ENCODE results near the gene ACACA.

Gene ACACA

GRCh38 chr17:37138571-37139120 is 268.0 kb downstream of the ACACA start:
- peaks cover 60% of the 10 kb centered on the region for H3K36me3 ChIP-seq (ENCODE audit: control insufficient read depth, insufficient read depth, low read length, severe bottlenecking)
- no peak overlapping the region for H3K9ac ChIP-seq (ENCODE audit: low read length)
- H3K9me3 ChIP-seq (ENCODE audit: control insufficient read depth, low read length): no peaks in the 10 kb centered on the region
- no peak overlapping the region for H3K4me3 ChIP-seq (ENCODE audit: low read length)
- peaks cover 4% of the 10 kb centered on the region for H3K4me1 ChIP-seq (ENCODE audit: control insufficient read depth, insufficient read depth, low read length)
- no peak for DNase-seq (ENCODE audit: low read depth)
- H3K27me3 ChIP-seq (replicated peaks; ENCODE audit: control insufficient read depth, insufficient read depth, low read length): no peaks in the 10 kb centered on the region

GRCh38 chr17:37137906-37138514 is 268.6 kb downstream of the ACACA start:
- no peak for DNase-seq (ENCODE audit: low read depth)
- Histone ChIP-seq H3K9me3 (ENCODE audit: control insufficient read depth, low read length) (no peaks in the 10 kb centered on the region), H3K9ac (ENCODE audit: low read length) (no peak overlapping the region), H3K4me1 (ENCODE audit: control insufficient read depth, insufficient read depth, low read length) (peaks cover 4% of the 10 kb centered on the region), H3K27me3 (replicated peaks; ENCODE audit: control insufficient read depth, insufficient read depth, low read length) (no peaks in the 10 kb centered on the region), H3K4me3 (ENCODE audit: low read length) (no peak overlapping the region), H3K36me3 (ENCODE audit: control insufficient read depth, insufficient read depth, low read length, severe bottlenecking) (peaks cover 61% of the 10 kb centered on the region)

GRCh38 chr17:37137070-37137610 is 269.5 kb downstream of the ACACA start:
- peaks cover under 1% of the 10 kb centered on the region for H3K4me1 ChIP-seq (ENCODE audit: control insufficient read depth, insufficient read depth, low read length)
- no peak for DNase-seq (ENCODE audit: low read depth)
- no peak overlapping the region for H3K4me3 ChIP-seq (ENCODE audit: low read length)
- no peaks in the 10 kb centered on the region for H3K9me3 ChIP-seq (ENCODE audit: control insufficient read depth, low read length)
- H3K9ac ChIP-seq (ENCODE audit: low read length): no peak overlapping the region
- H3K36me3 ChIP-seq (ENCODE audit: control insufficient read depth, insufficient read depth, low read length, severe bottlenecking): peaks cover 61% of the 10 kb centered on the region
- no peaks in the 10 kb centered on the region for H3K27me3 ChIP-seq (replicated peaks; ENCODE audit: control insufficient read depth, insufficient read depth, low read length)

GRCh38 chr17:37135576-37135975 is 271.1 kb downstream of the ACACA start:
- no peak overlapping the region for H3K9ac ChIP-seq (ENCODE audit: low read length)
- no peak for DNase-seq (ENCODE audit: low read depth)
- peaks cover 64% of the 10 kb centered on the region for H3K36me3 ChIP-seq (ENCODE audit: control insufficient read depth, insufficient read depth, low read length, severe bottlenecking)
- no peak overlapping the region for H3K4me3 ChIP-seq (ENCODE audit: low read length)
- H3K27me3 ChIP-seq (replicated peaks; ENCODE audit: control insufficient read depth, insufficient read depth, low read length): no peaks in the 10 kb centered on the region
- H3K4me1 ChIP-seq (ENCODE audit: control insufficient read depth, insufficient read depth, low read length): peaks cover 13% of the 10 kb centered on the region
- no peaks in the 10 kb centered on the region for H3K9me3 ChIP-seq (ENCODE audit: control insufficient read depth, low read length)

GRCh38 chr17:37134050-37134449 is 272.6 kb downstream of the ACACA start:
- Histone ChIP-seq H3K9ac (ENCODE audit: low read length) (no peak overlapping the region), H3K4me1 (ENCODE audit: control insufficient read depth, insufficient read depth, low read length) (peaks cover 13% of the 10 kb centered on the region), H3K27me3 (replicated peaks; ENCODE audit: control insufficient read depth, insufficient read depth, low read length) (no peaks in the 10 kb centered on the region), H3K9me3 (ENCODE audit: control insufficient read depth, low read length) (no peaks in the 10 kb centered on the region), H3K36me3 (ENCODE audit: control insufficient read depth, insufficient read depth, low read length, severe bottlenecking) (peaks cover 62% of the 10 kb centered on the region), H3K4me3 (ENCODE audit: low read length) (no peak overlapping the region)
- DNase-seq (ENCODE audit: low read depth): no peak

- peaks cover 13% of the 10 kb centered on the region for H3K4me1 ChIP-seq (ENCODE audit: control insufficient read depth, insufficient read depth, low read length)
- no peaks in the 10 kb centered on the region for H3K27me3 ChIP-seq (replicated peaks; ENCODE audit: control insufficient read depth, insufficient read depth, low read length)
- H3K36me3 ChIP-seq (ENCODE audit: control insufficient read depth, insufficient read depth, low read length, severe bottlenecking): peaks cover 63% of the 10 kb centered on the region
- H3K9ac ChIP-seq (ENCODE audit: low read length): no peak overlapping the region
- no peaks in the 10 kb centered on the region for H3K9me3 ChIP-seq (ENCODE audit: control insufficient read depth, low read length)
- DNase-seq (ENCODE audit: low read depth): no peak
- no peak overlapping the region for H3K4me3 ChIP-seq (ENCODE audit: low read length)
Observed at GRCh38 chr17:37133136-37133535, 273.5 kb downstream of the ACACA start.

GRCh38 chr17:37131669-37132611 is 274.7 kb downstream of the ACACA start:
- Histone ChIP-seq H3K9me3 (ENCODE audit: control insufficient read depth, low read length) (no peaks in the 10 kb centered on the region), H3K9ac (ENCODE audit: low read length) (no peak overlapping the region), H3K4me1 (ENCODE audit: control insufficient read depth, insufficient read depth, low read length) (peaks cover 13% of the 10 kb centered on the region), H3K36me3 (ENCODE audit: control insufficient read depth, insufficient read depth, low read length, severe bottlenecking) (peaks cover 66% of the 10 kb centered on the region), H3K4me3 (ENCODE audit: low read length) (no peak overlapping the region), H3K27me3 (replicated peaks; ENCODE audit: control insufficient read depth, insufficient read depth, low read length) (no peaks in the 10 kb centered on the region)
- no peak for DNase-seq (ENCODE audit: low read depth)

- peaks cover 76% of the 10 kb centered on the region for H3K36me3 ChIP-seq (ENCODE audit: control insufficient read depth, insufficient read depth, low read length, severe bottlenecking)
- H3K4me1 ChIP-seq (ENCODE audit: control insufficient read depth, insufficient read depth, low read length): peaks cover 13% of the 10 kb centered on the region
- no peaks in the 10 kb centered on the region for H3K9me3 ChIP-seq (ENCODE audit: control insufficient read depth, low read length)
- H3K27me3 ChIP-seq (replicated peaks; ENCODE audit: control insufficient read depth, insufficient read depth, low read length): no peaks in the 10 kb centered on the region
- H3K9ac ChIP-seq (ENCODE audit: low read length): no peak overlapping the region
- DNase-seq (ENCODE audit: low read depth): peak; percentile 22
- H3K4me3 ChIP-seq (ENCODE audit: low read length): no peak overlapping the region
Observed at GRCh38 chr17:37130984-37131446, 275.6 kb downstream of the ACACA start.

- Histone ChIP-seq H3K9ac (ENCODE audit: low read length) (no peak overlapping the region), H3K9me3 (ENCODE audit: control insufficient read depth, low read length) (no peaks in the 10 kb centered on the region), H3K36me3 (ENCODE audit: control insufficient read depth, insufficient read depth, low read length, severe bottlenecking) (peaks cover 97% of the 10 kb centered on the region), H3K27me3 (replicated peaks; ENCODE audit: control insufficient read depth, insufficient read depth, low read length) (no peaks in the 10 kb centered on the region), H3K4me1 (ENCODE audit: control insufficient read depth, insufficient read depth, low read length) (no peaks in the 10 kb centered on the region), H3K4me3 (ENCODE audit: low read length) (no peak overlapping the region)
- DNase-seq (ENCODE audit: low read depth): no peak
Observed at GRCh38 chr17:37124821-37125173, 281.8 kb downstream of the ACACA start.

GRCh38 chr17:37123941-37124820 is 282.5 kb downstream of the ACACA start:
- Histone ChIP-seq H3K4me3 (ENCODE audit: low read length) (no peak overlapping the region), H3K9ac (ENCODE audit: low read length) (no peak overlapping the region), H3K36me3 (ENCODE audit: control insufficient read depth, insufficient read depth, low read length, severe bottlenecking) (peaks cover 95% of the 10 kb centered on the region), H3K9me3 (ENCODE audit: control insufficient read depth, low read length) (no peaks in the 10 kb centered on the region), H3K27me3 (replicated peaks; ENCODE audit: control insufficient read depth, insufficient read depth, low read length) (no peaks in the 10 kb centered on the region), H3K4me1 (ENCODE audit: control insufficient read depth, insufficient read depth, low read length) (no peaks in the 10 kb centered on the region)
- no peak for DNase-seq (ENCODE audit: low read depth)
